ENCODE measurements around the gene TEX14. TPM values are rescaled to one million over a fixed set of nuclear protein-coding genes. Genes with fewer than 3 reads are reported as not detected.

Gene TEX14
- total and polyA plus RNA-seq, 10 of the 15 experiments (the other 5 are each of a cell fraction or from before 2014, with no cell fraction given): 0.15 to 1.3 (median 0.66) TPM

GRCh38 chr17:58569196-58569595 lies 122.6 kb downstream of the TEX14 start (continued):
- TF ChIP-seq ATF3 (IDR thresholded peaks at IDR 0.05; ENCODE audit: borderline replicate concordance, extremely low read depth, low read depth, low read length): no peak

GRCh38 chr17:58568044-58568799 lies 123.6 kb downstream of the TEX14 start:
- no peaks in the 10 kb centered on the region for H3K36me3 ChIP-seq (ENCODE audit: control insufficient read depth in 2 of 2, insufficient read depth in 2 of 2, low read length in 1 of 2)
- SMC1A ChIA-PET (ENCODE audit: uncharacterized antibody, unreplicated experiment): interaction anchor here (0.6 to 1.6 kb wide), 3 partner anchors 18 to 87 kb away, joined by 3 to 4 read pairs (median 3); no protein-coding TSS in a partner anchor
- H4K20me1 ChIP-seq (ENCODE audit: control insufficient read depth, insufficient read depth): no peaks in the 10 kb centered on the region
- RAD21 ChIA-PET (ENCODE audit: unreplicated experiment): no interaction called here
- H3K4me2 ChIP-seq (ENCODE audit: control insufficient read depth, insufficient read depth): no peak overlapping the region
- DNase-seq (ENCODE audit: low read depth, low spot score): no peak
- ATAC-seq: no peak
- no peak overlapping the region for H3K4me3 ChIP-seq
- in situ Hi-C loops (cut with MboI) (no loop called here), intact Hi-C loops (cut with micrococcal nuclease; ENCODE audit: unreplicated experiment) (no loop called here)
- 100% methylated on average over 1 of the region's 1 CpG for WGBS (ENCODE audit: insufficient coverage, insufficient replicate concordance, low lambda C conversion rate, missing lambda C conversion rate)
- peaks cover 5% of the 10 kb centered on the region for H3K4me1 ChIP-seq (ENCODE audit: control insufficient read depth, insufficient read depth, low read length)
- H2AFZ ChIP-seq (ENCODE audit: control insufficient read depth, low read depth, low read length): no peak overlapping the region
- no peaks in the 10 kb centered on the region for H3K27me3 ChIP-seq (replicated peaks in 1 of 2; ENCODE audit: control insufficient read depth in 2 of 2, insufficient read depth in 2 of 2, low read length in 1 of 2)
- H3K9me3 ChIP-seq (replicated peaks; ENCODE audit: control insufficient read depth, insufficient read depth, low read length): no peaks in the 10 kb centered on the region
- TF ChIP-seq RFX5 (IDR thresholded peaks at IDR 0.05; ENCODE audit: low read depth, low read length) (no peak), TAF1 (IDR thresholded peaks at IDR 0.05; ENCODE audit: borderline replicate concordance, low read depth, low read length) (no peak), REST (IDR thresholded peaks at IDR 0.05; ENCODE audit: low read depth, low read length) (0 out of 2 replicates have a peak, but pooled peaks have one; percentile 20), NFYB (IDR thresholded peaks at IDR 0.05; ENCODE audit: insufficient read depth, low read depth, low read length) (0 out of 2 replicates have a peak, but pooled peaks have one; percentile 17), FOS (IDR thresholded peaks at IDR 0.05; ENCODE audit: borderline replicate concordance, extremely low read depth, insufficient read length) (no peak)
- FAIRE-seq: no peak
- H3K27ac ChIP-seq (ENCODE audit: control insufficient read depth, insufficient read depth): no peak overlapping the region
- H3K9ac ChIP-seq (ENCODE audit: control insufficient read depth, insufficient read depth, low read length): no peak overlapping the region
- no peaks in the 10 kb centered on the region for H3K79me2 ChIP-seq (ENCODE audit: control insufficient read depth, insufficient read depth, low read length)
- POLR2A ChIA-PET: no interaction called here
- CTCF ChIA-PET: interaction anchor here (2.7 to 3.1 kb wide), 2 partner anchors 8 to 10 kb away, joined by 10 to 18 read pairs; no protein-coding TSS in a partner anchor
- no TSS peak for BruUV-seq (replicated peaks)

Data from GM12878 (cell line).